PC-9 (cell line): ENCODE data around the gene CRELD2. TPM values are rescaled to one million over a fixed set of nuclear protein-coding genes. Genes with fewer than 3 reads are reported as not detected.

ENCODE experiments used
- BruUV-seq: library from RNA; stranded (reverse); fragments of 400-500 nt; replicated peaks from 2 replicates; lab custom pipeline; 2021; lab: Mats Ljungman, UMichigan
- CTCF ChIA-PET: fragments of 300-600 bp; sonication (Branson Sonifier 250); formaldehyde crosslinking; loops from one replicate; lab custom pipeline; 2022; ENCODE audit warnings: antibody characterized with exemption; lab: Charles Lee
- POLR2A ChIA-PET: fragments of 300-600 bp; sonication (Branson Sonifier 250); formaldehyde crosslinking; loops from one replicate; lab custom pipeline; 2022; ENCODE audit warnings: antibody characterized with exemption; ENCODE audit not compliant: unreplicated experiment; lab: Charles Lee
- DNase-seq, 2 experiments: peaks; one replicate each; pipeline versions ENCODE4 v3.0.0 to v3.0.0-alpha.2; 2015 to 2022; ENCODE audit warnings: mixed read lengths in 1 of 2
- H2AFZ ChIP-seq: fragments of 200-600 bp; sonication (generic); 2 replicates; pipeline ENCODE4 v1.8.1; 2017; ENCODE audit warnings: antibody characterized with exemption
- H3F3A ChIP-seq: fragments of 200-600 bp; sonication (generic); 2 replicates; pipeline ENCODE4 v1.8.1; 2017; ENCODE audit warnings: antibody characterized with exemption, mild to moderate bottlenecking, low read depth; ENCODE audit not compliant: insufficient read depth
- H3K27ac ChIP-seq: fragments of 200-600 bp; sonication (generic); 2 replicates; pipeline ENCODE4 v1.6.1; 2016; ENCODE audit warnings: mixed run types
- H3K27me3 ChIP-seq: fragments of 200-600 bp; sonication (generic); 2 replicates; pipeline ENCODE4 v1.6.1; 2016; ENCODE audit warnings: low read depth, mixed run types; ENCODE audit not compliant: insufficient read depth
- H3K36me3 ChIP-seq: fragments of 200-600 bp; sonication (generic); 2 replicates; pipeline ENCODE4 v1.6.1; 2016; ENCODE audit warnings: low read depth, mixed run types
- H3K4me1 ChIP-seq: fragments of 200-600 bp; sonication (generic); replicated peaks from 2 replicates; pipeline ENCODE4 v1.6.1; 2016; ENCODE audit warnings: mixed run types; ENCODE audit not compliant: insufficient read depth
- H3K4me2 ChIP-seq: fragments of 200-600 bp; sonication (generic); 2 replicates; pipeline ENCODE4 v1.6.1; 2017; ENCODE audit warnings: mixed run types
- H3K4me3 ChIP-seq: fragments of 200-600 bp; sonication (generic); 2 replicates; pipeline ENCODE4 v1.6.1; 2016; ENCODE audit warnings: mixed run types
- H3K79me2 ChIP-seq: fragments of 200-600 bp; sonication (generic); 2 replicates; pipeline ENCODE4 v1.6.1; 2017; ENCODE audit warnings: low read depth, mixed run types
- H3K9me2 ChIP-seq: fragments of 200-600 bp; sonication (generic); 2 replicates; pipeline ENCODE4 v1.8.1; 2017; ENCODE audit warnings: mild to moderate bottlenecking; ENCODE audit not compliant: insufficient read depth
- H3K9me3 ChIP-seq: fragments of 200-600 bp; sonication (generic); 2 replicates; pipeline ENCODE4 v1.8.1; 2016; ENCODE audit warnings: low read depth; ENCODE audit not compliant: insufficient read depth
- H4K20me1 ChIP-seq: fragments of 200-600 bp; sonication (generic); 2 replicates; pipeline ENCODE4 v1.8.1; 2017; ENCODE audit not compliant: insufficient read depth
- CTCF ChIP-seq: fragments of 200-600 bp; sonication (generic); conservative IDR thresholded peaks from 2 replicates; pipeline ENCODE4 v1.6.1; 2017; ENCODE audit warnings: mixed run types, antibody characterized with exemption, mild to moderate bottlenecking, moderate library complexity
- EZH2 ChIP-seq: fragments of 200-600 bp; sonication (generic); IDR thresholded peaks from 2 replicates; pipeline ENCODE4 v1.8.0; 2017; ENCODE audit warnings: antibody characterized with exemption, low read depth
- intact Hi-C: fragments of 100-400 bp; cut with micrococcal nuclease; formaldehyde crosslinking; loops from one replicate; pipeline ENCODE4 v1.10.0; 2022; ENCODE audit not compliant: unreplicated experiment
- total RNA-seq: library from RNA; stranded (reverse); gene quantifications from 2 replicates; pipeline ENCODE4 v1.2.3, GENCODE V29; 2021

Gene CRELD2
- total RNA-seq, 1 experiment from 2014 or later = 30.7 TPM

- H3K4me2 ChIP-seq = no peak overlapping the region
- H3K79me2 ChIP-seq = no peaks in the 10 kb centered on the region
- DNase-seq = no peak
- H3F3A ChIP-seq = peaks cover 23% of the 10 kb centered on the region
- no peak overlapping the region for H2AFZ ChIP-seq
- H3K9me2 ChIP-seq = no peaks in the 10 kb centered on the region
- POLR2A ChIA-PET = no interaction called here
- H3K27me3 ChIP-seq = no peaks in the 10 kb centered on the region; the same call in 1 of the 2 replicates
- no peak overlapping the region for H3K27ac ChIP-seq
- no peaks in the 10 kb centered on the region for H3K36me3 ChIP-seq
- CTCF ChIA-PET = no interaction called here
- no peak overlapping the region for H3K4me3 ChIP-seq
- no peaks in the 10 kb centered on the region for H3K4me1 ChIP-seq
- BruUV-seq = no TSS peak
- intact Hi-C loops = loop anchor here (5.0 kb wide), 1 partner anchor 277 kb away; the partner anchor contains the start of gene SELENOO
- no peaks in the 10 kb centered on the region for H3K9me3 ChIP-seq
- no peak for TF ChIP-seq CTCF
- no peak for TF ChIP-seq EZH2
- no peaks in the 10 kb centered on the region; the same call in 1 of the 2 replicates for H4K20me1 ChIP-seq
Observed at GRCh38 chr22:49925525-49926128, 7.2 kb downstream of the CRELD2 start.

- BruUV-seq = no TSS peak
- Histone ChIP-seq H3K9me2 (no peaks in the 10 kb centered on the region), H3K9me3 (no peaks in the 10 kb centered on the region), H3K27ac (no peak overlapping the region), H4K20me1 (no peaks in the 10 kb centered on the region; the same call in 1 of the 2 replicates), H3K79me2 (no peaks in the 10 kb centered on the region), H3K36me3 (no peaks in the 10 kb centered on the region), H3K4me2 (no peak overlapping the region), H3K27me3 (no peaks in the 10 kb centered on the region; the same call in 1 of the 2 replicates), H3F3A (peaks cover 34% of the 10 kb centered on the region), H2AFZ (no peak overlapping the region), H3K4me3 (no peak overlapping the region), H3K4me1 (peaks cover 8% of the 10 kb centered on the region; the same call in 1 of the 2 replicates)
- intact Hi-C loops = loop anchor here (5.0 kb wide), 1 partner anchor 275 kb away; the partner anchor contains the start of gene SELENOO
- DNase-seq = no peak
- CTCF ChIA-PET = interaction anchor here (0.6 to 0.7 kb wide), 2 partner anchors 11 to 323 kb away, joined by 3 to 12 read pairs; no protein-coding TSS in a partner anchor
- TF ChIP-seq CTCF (no peak), EZH2 (no peak)
- POLR2A ChIA-PET = no interaction called here
Observed at GRCh38 chr22:49926916-49927315, 8.5 kb downstream of the CRELD2 start.

- Histone ChIP-seq H3K4me2 (no peak overlapping the region), H3K4me1 (peaks cover 8% of the 10 kb centered on the region; the same call in 1 of the 2 replicates), H3K9me3 (no peaks in the 10 kb centered on the region), H3K9me2 (no peaks in the 10 kb centered on the region), H2AFZ (no peak overlapping the region), H3K27ac (no peak overlapping the region), H3K27me3 (no peaks in the 10 kb centered on the region; the same call in 1 of the 2 replicates), H3K36me3 (no peaks in the 10 kb centered on the region), H3F3A (peaks cover 37% of the 10 kb centered on the region), H3K79me2 (no peaks in the 10 kb centered on the region), H3K4me3 (no peak overlapping the region), H4K20me1 (no peaks in the 10 kb centered on the region; the same call in 1 of the 2 replicates)
- TF ChIP-seq CTCF (no peak), EZH2 (no peak)
- DNase-seq = no peak
- no TSS peak for BruUV-seq
- POLR2A ChIA-PET = no interaction called here
- intact Hi-C loops = loop anchor here (5.0 kb wide), 1 partner anchor 275 kb away; the partner anchor contains the start of gene SELENOO
- CTCF ChIA-PET = interaction anchor here (0.6 to 0.7 kb wide), 3 partner anchors 12 to 323 kb away, joined by 3 to 12 read pairs (median 3); no protein-coding TSS in a partner anchor
Observed at GRCh38 chr22:49927483-49928184, 9.2 kb downstream of the CRELD2 start.
